A549 (cell line): Measurements from ENCODE around the gene DENND5A.

Experiments used
- BHLHE40 ChIP-seq: IDR thresholded peaks from 2 replicates; pipeline ENCODE4 v1.6.1; 2012; ENCODE audit warnings: low read depth, low read length, inconsistent platforms
- CHD4 ChIP-seq: fragments of 200-600 bp; sonication (generic); IDR thresholded peaks from 2 replicates; pipeline ENCODE4 v1.6.1; 2016; ENCODE audit warnings: antibody characterized with exemption, mild to moderate bottlenecking, borderline replicate concordance
- CTCF ChIP-seq: fragments of >200 bp; sonication (Bioruptor Twin); formaldehyde crosslinking; IDR thresholded peaks from 3 replicates; pipeline ENCODE4 v1.5.1; 2016
- EP300 ChIP-seq, 2 experiments: fragments of >200 bp; sonication (Bioruptor Twin); formaldehyde crosslinking; IDR thresholded peaks; 2 replicates in 1 of 2; 3 replicates in 1 of 2; pipeline ENCODE4 v1.6.1; 2016 to 2017
- POLR2A ChIP-seq: IDR thresholded peaks from 2 replicates; pipeline ENCODE4 v1.6.1; 2012; ENCODE audit warnings: mild to moderate bottlenecking, low read length
- RAD21 ChIP-seq, 2 experiments: fragments of >200 bp in 1 of 2; sonication (Bioruptor Twin) in 1 of 2; formaldehyde crosslinking in 1 of 2; IDR thresholded peaks in 1 of 2; conservative IDR thresholded peaks in 1 of 2; 2 replicates in 1 of 2; 3 replicates in 1 of 2; pipeline ENCODE4 v1.6.1; 2012 to 2018; ENCODE audit warnings: inconsistent platforms in 1 of 2
- SMC3 ChIP-seq: fragments of >200 bp; sonication (Bioruptor Twin); formaldehyde crosslinking; IDR thresholded peaks from 3 replicates; pipeline ENCODE4 v1.6.1; 2018; ENCODE audit warnings: inconsistent platforms
- SREBF2 ChIP-seq: fragments of 450-650 bp; IDR thresholded peaks from 2 replicates; pipeline ENCODE4 v1.6.1; 2014; ENCODE audit warnings: mild to moderate bottlenecking, moderate library complexity
- TF ChIP-seq, protein P1 (sequence below): fragments of 150-350 bp; IDR thresholded peaks from 2 replicates; pipeline ENCODE4 v1.6.1; 2014; ENCODE audit warnings: low read depth, mild to moderate bottlenecking, low read length

GRCh38 chr11:9141186-9141585, 124.0 kb downstream of the DENND5A start:
- TF ChIP-seq CTCF = no peak
- TF ChIP-seq BHLHE40 = no peak
- no peak for TF ChIP-seq SMC3
- no peak for TF ChIP-seq SREBF2
- TF ChIP-seq, protein P1, sequence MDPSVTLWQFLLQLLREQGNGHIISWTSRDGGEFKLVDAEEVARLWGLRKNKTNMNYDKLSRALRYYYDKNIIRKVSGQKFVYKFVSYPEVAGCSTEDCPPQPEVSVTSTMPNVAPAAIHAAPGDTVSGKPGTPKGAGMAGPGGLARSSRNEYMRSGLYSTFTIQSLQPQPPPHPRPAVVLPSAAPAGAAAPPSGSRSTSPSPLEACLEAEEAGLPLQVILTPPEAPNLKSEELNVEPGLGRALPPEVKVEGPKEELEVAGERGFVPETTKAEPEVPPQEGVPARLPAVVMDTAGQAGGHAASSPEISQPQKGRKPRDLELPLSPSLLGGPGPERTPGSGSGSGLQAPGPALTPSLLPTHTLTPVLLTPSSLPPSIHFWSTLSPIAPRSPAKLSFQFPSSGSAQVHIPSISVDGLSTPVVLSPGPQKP = no peak
- TF ChIP-seq EP300 (IDR thresholded peaks at IDR 0.05) = no peak
- no peak for TF ChIP-seq CHD4
- TF ChIP-seq RAD21 (conservative IDR thresholded peaks at IDR 0.05 in 1 of 2, IDR thresholded peaks at IDR 0.05 in 1 of 2) = no peak
- no peak for TF ChIP-seq POLR2A
